ENCODE data around the gene PPM1L.
A peak's percentile ranks its signal among the peaks of the same experiment; 100 is the strongest.

PPM1L gene

DNA sequence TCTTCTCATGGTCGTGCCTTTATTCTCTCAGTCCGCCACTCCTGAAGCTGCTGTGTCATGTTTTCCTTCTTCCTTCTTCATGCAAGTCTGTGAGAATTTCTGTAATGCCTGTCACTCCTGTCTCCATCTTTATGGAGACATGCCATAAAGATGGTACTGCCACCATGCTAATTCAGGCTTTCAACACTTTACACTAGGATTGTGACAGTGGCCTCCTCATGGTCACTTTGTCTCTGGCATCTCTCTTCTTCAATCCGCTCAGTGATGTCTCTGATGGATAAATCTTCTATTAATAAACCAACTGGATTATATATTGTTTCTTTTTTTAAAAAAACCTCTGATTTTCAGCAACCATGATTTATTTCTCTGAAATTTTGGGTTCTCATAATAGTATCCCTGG is 18.1 kb downstream of the PPM1L start:
- no peaks in the 10 kb centered on the region for H4K20me1 ChIP-seq
- no peak overlapping the region for H3K27ac ChIP-seq
- no peaks in the 10 kb centered on the region for H3K27me3 ChIP-seq
- H3K4me3 ChIP-seq, result no peak overlapping the region
- peaks cover 0 to 21% (median 2%) of the 10 kb centered on the region in 10 experiments; a peak in 7 of 20 replicates for H3K4me1 ChIP-seq
- H3K9me3 ChIP-seq (replicated peaks in 1 of 11), result no peaks in the 10 kb centered on the region
- no peak overlapping the region for H3K9ac ChIP-seq
- H3K4me2 ChIP-seq, result peak overlapping the region in 3 of 11 experiments; percentile 24 to 51 (median 45); a peak in 5 of 22 replicates
- no peaks in the 10 kb centered on the region for H3K36me3 ChIP-seq
- no peak for TF ChIP-seq Cebpa-rat (IDR thresholded peaks at IDR 0.05)

GRCh38 chr3:160778480-160778879 is 22.4 kb downstream of the PPM1L start:
- no peak overlapping the region for H3K4me2 ChIP-seq
- H3K27me3 ChIP-seq, result no peaks in the 10 kb centered on the region
- no peak for TF ChIP-seq Cebpa-rat (IDR thresholded peaks at IDR 0.05)
- H4K20me1 ChIP-seq, result no peaks in the 10 kb centered on the region
- no peak overlapping the region for H3K4me3 ChIP-seq
- no peaks in the 10 kb centered on the region for H3K9me3 ChIP-seq (replicated peaks in 1 of 11)
- H3K9ac ChIP-seq, result no peak overlapping the region
- H3K27ac ChIP-seq, result no peak overlapping the region
- no peaks in the 10 kb centered on the region for H3K36me3 ChIP-seq
- peaks cover 0 to 38% (median 8%) of the 10 kb centered on the region in 10 experiments; a peak in 11 of 20 replicates for H3K4me1 ChIP-seq

GRCh38 chr3:160779040-160779439 is 23.0 kb downstream of the PPM1L start:
- Histone ChIP-seq H3K9me3 (replicated peaks in 1 of 11) (no peaks in the 10 kb centered on the region), H3K9ac (no peak overlapping the region), H3K27ac (no peak overlapping the region), H3K4me3 (no peak overlapping the region), H3K36me3 (no peaks in the 10 kb centered on the region), H3K4me2 (no peak overlapping the region), H3K27me3 (no peaks in the 10 kb centered on the region), H3K4me1 (peaks cover 0 to 32% (median 8%) of the 10 kb centered on the region in 10 experiments; a peak in 11 of 20 replicates), H4K20me1 (no peaks in the 10 kb centered on the region)
- no peak for TF ChIP-seq Cebpa-rat (IDR thresholded peaks at IDR 0.05)

DNA sequence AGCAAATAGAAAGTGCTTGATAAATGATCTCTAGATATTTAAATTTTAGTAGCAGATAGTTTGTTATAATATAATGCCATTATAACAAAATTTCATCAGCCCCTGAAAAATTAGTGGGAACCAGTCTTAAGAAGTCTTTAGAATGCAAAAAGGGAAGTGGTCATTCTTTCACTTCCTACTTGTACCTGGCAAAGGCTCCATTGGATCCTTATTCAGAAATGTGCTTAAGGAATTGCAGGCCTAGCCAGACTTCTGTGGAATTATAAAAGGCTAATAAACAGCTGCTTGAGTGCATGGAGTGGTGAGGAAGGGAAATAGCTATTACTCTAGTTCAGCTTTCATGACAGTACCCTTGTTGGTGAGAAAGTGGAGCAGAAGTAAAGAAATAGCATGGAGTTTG is 24.2 kb downstream of the PPM1L start:
- no peak for TF ChIP-seq Cebpa-rat (IDR thresholded peaks at IDR 0.05)
- Histone ChIP-seq H3K9me3 (replicated peaks in 1 of 11) (no peaks in the 10 kb centered on the region), H3K36me3 (no peaks in the 10 kb centered on the region), H3K4me2 (peak overlapping the region in 4 of 11 experiments; percentile 5 to 70 (median 35); a peak in 4 of 22 replicates), H3K27me3 (no peaks in the 10 kb centered on the region), H4K20me1 (no peaks in the 10 kb centered on the region), H3K4me1 (peaks cover 0 to 28% (median 8%) of the 10 kb centered on the region in 10 experiments; a peak in 11 of 20 replicates), H3K27ac (no peak overlapping the region), H3K4me3 (no peak overlapping the region), H3K9ac (no peak overlapping the region)

- no peak overlapping the region for H3K27ac ChIP-seq
- no peak overlapping the region for H3K9ac ChIP-seq
- TF ChIP-seq Cebpa-rat (IDR thresholded peaks at IDR 0.05), result no peak
- H3K4me2 ChIP-seq, result no peak overlapping the region
- 0 out of 22 replicates have a peak, but pooled peaks cover 0 to under 1% (median 0%) of the 10 kb centered on the region in 11 experiments for H3K36me3 ChIP-seq
- no peak overlapping the region for H3K4me3 ChIP-seq
- no peaks in the 10 kb centered on the region for H3K27me3 ChIP-seq
- peaks cover under 1 to 4% (median 3%) of the 10 kb centered on the region in 11 experiments; a peak in 19 of 22 replicates for H3K9me3 ChIP-seq (replicated peaks in 1 of 11)
- peaks cover 0 to 33% (median 8%) of the 10 kb centered on the region in 10 experiments; a peak in 11 of 20 replicates for H3K4me1 ChIP-seq
- no peaks in the 10 kb centered on the region for H4K20me1 ChIP-seq
Observed at GRCh38 chr3:160781402-160781801, 25.4 kb downstream of the PPM1L start.

- Histone ChIP-seq H3K27ac (no peak overlapping the region), H4K20me1 (no peaks in the 10 kb centered on the region), H3K4me2 (no peak overlapping the region), H3K4me1 (peaks cover 0 to 33% (median 8%) of the 10 kb centered on the region in 10 experiments; a peak in 11 of 20 replicates), H3K4me3 (no peak overlapping the region), H3K9me3 (replicated peaks in 1 of 11) (peaks cover 5 to 8% (median 7%) of the 10 kb centered on the region in 11 experiments), H3K36me3 (peaks cover 0 to 5% (median 0%) of the 10 kb centered on the region in 11 experiments; a peak in 1 of 22 replicates), H3K27me3 (no peaks in the 10 kb centered on the region), H3K9ac (no peak overlapping the region)
- no peak for TF ChIP-seq Cebpa-rat (IDR thresholded peaks at IDR 0.05)
Observed at GRCh38 chr3:160781863-160782262, 25.8 kb downstream of the PPM1L start.

GRCh38 chr3:160784853-160785252 is 28.8 kb downstream of the PPM1L start:
- Histone ChIP-seq H3K27ac (no peak overlapping the region), H3K9ac (no peak overlapping the region)

DNA sequence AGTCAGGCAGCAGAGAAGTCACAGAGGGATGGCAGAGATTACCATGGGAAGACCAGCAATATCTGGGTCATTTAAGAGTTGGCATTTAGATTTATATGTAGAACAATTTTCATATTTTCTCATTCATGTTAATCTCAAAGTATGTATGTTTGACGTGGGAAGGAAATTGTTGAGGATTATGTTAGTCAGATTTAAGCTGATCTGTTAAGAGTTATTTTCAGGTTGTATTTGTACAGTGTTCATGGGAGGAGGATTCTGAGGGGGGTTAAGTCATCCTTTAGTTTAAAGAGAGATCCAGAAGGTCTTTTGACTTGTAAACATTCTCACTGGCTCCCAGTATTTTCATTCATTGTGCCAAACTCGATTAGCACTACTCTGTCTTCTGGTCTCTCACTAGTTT is 34.7 kb downstream of the PPM1L start:
- no peak overlapping the region for H3K4me2 ChIP-seq
- peaks cover 21 to 31% (median 26%) of the 10 kb centered on the region in 11 experiments for H3K9me3 ChIP-seq (replicated peaks in 1 of 11)
- no peaks in the 10 kb centered on the region for H4K20me1 ChIP-seq
- peaks cover 0 to 7% (median 0%) of the 10 kb centered on the region in 11 experiments; a peak in 2 of 22 replicates for H3K36me3 ChIP-seq
- no peaks in the 10 kb centered on the region for H3K27me3 ChIP-seq
- H3K4me3 ChIP-seq, result no peak overlapping the region
- no peak overlapping the region for H3K27ac ChIP-seq
- no peak for TF ChIP-seq Cebpa-rat (IDR thresholded peaks at IDR 0.05)
- peaks cover 0 to under 1% (median 0%) of the 10 kb centered on the region in 10 experiments; a peak in 1 of 20 replicates for H3K4me1 ChIP-seq
- no peak overlapping the region for H3K9ac ChIP-seq

More at GRCh38 chr3:160784853-160785252, 28.8 kb downstream of the PPM1L start:
- TF ChIP-seq Cebpa-rat (IDR thresholded peaks at IDR 0.05), result no peak
- Histone ChIP-seq H3K4me3 (no peak overlapping the region), H4K20me1 (no peaks in the 10 kb centered on the region), H3K36me3 (peaks cover 0 to 7% (median 0%) of the 10 kb centered on the region in 11 experiments; a peak in 2 of 22 replicates), H3K4me1 (peaks cover 0 to 22% (median 6%) of the 10 kb centered on the region in 10 experiments; a peak in 11 of 20 replicates), H3K9me3 (replicated peaks in 1 of 11) (peaks cover 21 to 26% (median 22%) of the 10 kb centered on the region in 11 experiments), H3K27me3 (no peaks in the 10 kb centered on the region), H3K4me2 (no peak overlapping the region)

GRCh38 chr3:160792540-160792939 is 36.5 kb downstream of the PPM1L start:
- Histone ChIP-seq H3K9ac (no peak overlapping the region), H3K27me3 (no peaks in the 10 kb centered on the region), H4K20me1 (no peaks in the 10 kb centered on the region), H3K36me3 (no peaks in the 10 kb centered on the region; a peak in 1 of 22 replicates), H3K9me3 (replicated peaks in 1 of 11) (peaks cover 8 to 17% (median 12%) of the 10 kb centered on the region in 11 experiments), H3K4me3 (no peak overlapping the region), H3K27ac (no peak overlapping the region), H3K4me2 (no peak overlapping the region), H3K4me1 (no peaks in the 10 kb centered on the region)
- TF ChIP-seq Cebpa-rat (IDR thresholded peaks at IDR 0.05), result no peak

GRCh38 chr3:160793722-160794252 is 37.8 kb downstream of the PPM1L start:
- no peak overlapping the region for H3K4me3 ChIP-seq
- H3K4me2 ChIP-seq, result no peak overlapping the region
- H3K4me1 ChIP-seq, result no peaks in the 10 kb centered on the region
- H3K36me3 ChIP-seq, result no peaks in the 10 kb centered on the region
- no peaks in the 10 kb centered on the region for H3K27me3 ChIP-seq
- H3K27ac ChIP-seq, result no peak overlapping the region
- TF ChIP-seq Cebpa-rat (IDR thresholded peaks at IDR 0.05), result no peak
- no peaks in the 10 kb centered on the region for H4K20me1 ChIP-seq
- H3K9ac ChIP-seq, result no peak overlapping the region
- H3K9me3 ChIP-seq (replicated peaks in 1 of 11), result peaks cover 0 to 8% (median 3%) of the 10 kb centered on the region in 11 experiments; a peak in 7 of 22 replicates
